ENCODE data around the gene CD200R1.

CD200R1 gene

DNA sequence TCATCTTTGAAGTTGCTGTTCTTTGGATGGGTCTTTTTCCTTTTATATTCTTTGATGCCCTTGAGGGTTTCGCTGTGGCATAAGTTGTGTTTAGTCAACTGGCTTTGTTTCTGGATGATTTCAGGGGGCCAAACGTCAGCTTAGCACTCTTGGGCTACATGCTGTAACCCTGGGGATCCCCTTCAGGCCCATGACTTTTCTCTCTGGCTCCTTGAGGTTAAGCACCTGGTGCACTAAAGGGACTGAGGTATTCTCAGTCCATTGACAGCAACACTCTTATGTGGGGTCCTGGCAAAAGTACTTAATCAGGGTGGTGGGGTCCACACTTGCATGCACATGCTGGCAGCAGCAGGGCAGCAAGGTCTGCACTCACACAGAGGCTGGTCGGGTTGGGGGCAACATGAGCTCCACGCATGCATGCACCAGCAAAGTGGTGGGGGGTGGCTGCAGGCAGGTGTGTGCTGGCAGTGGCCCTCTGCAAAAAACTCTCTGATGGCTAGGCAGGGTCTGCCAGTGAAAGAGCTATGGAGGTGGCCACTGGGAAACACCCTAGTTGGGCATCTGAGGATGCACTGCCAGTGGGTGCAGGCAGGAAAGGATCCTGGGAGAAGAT, 90.1 kb downstream of the CD200R1 start:
- no peak for DNase-seq

- DNase-seq: no peak
Observed at GRCh38 chr3:112881891-112882290, 93.0 kb downstream of the CD200R1 start.

DNA sequence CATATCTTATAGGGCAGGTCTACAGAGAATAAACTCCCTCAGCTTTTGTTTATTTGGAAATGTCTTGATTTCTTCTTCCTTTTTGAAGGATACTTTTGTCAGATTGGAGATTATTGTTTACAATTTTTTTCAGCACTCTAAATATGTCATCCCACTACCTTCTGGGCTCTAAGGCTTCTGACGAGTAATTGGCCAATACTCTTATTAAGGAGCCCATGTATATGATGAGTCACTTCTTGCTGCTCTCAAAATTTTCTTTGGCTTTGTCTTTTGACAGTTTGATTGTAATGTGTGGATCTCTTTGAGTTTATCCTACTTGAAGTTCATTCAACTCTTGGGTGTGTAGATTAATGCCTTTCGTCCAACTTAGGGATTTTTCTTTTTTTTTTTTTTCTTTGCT, 99.3 kb downstream of the CD200R1 start:
- DNase-seq: no peak

GRCh38 chr3:112874725-112875124, 100.2 kb downstream of the CD200R1 start:
- no peak for DNase-seq

DNA sequence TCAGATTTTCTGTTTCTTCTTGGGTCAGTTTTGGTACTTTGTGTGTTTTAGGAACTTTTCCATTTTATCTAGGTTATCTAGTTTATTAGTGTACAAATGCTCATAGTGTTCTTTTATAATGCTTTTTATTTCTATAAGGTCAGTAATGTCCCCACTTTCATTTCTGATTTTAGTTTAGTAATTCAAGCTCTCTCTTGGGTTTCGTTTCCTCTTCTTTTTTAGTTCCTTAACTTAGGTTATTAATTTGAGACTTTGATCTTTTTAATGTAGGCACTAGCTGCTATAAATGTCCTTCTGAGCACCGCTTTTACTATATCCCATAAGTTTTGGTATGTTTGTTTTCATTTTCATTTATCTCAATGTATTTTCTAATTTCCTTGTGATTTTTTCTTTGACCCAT, 101.3 kb downstream of the CD200R1 start:
- DNase-seq: no peak

GRCh38 chr3:112871735-112872134, 103.2 kb downstream of the CD200R1 start:
- DNase-seq: no peak
